ENCODE results near the gene GALNT10.
"Not testable (repeated sequence)": the region's sequence is repeated elsewhere in the genome, so short reads cannot be mapped to it uniquely, and the experiment has no call there.

Gene GALNT10

DNA sequence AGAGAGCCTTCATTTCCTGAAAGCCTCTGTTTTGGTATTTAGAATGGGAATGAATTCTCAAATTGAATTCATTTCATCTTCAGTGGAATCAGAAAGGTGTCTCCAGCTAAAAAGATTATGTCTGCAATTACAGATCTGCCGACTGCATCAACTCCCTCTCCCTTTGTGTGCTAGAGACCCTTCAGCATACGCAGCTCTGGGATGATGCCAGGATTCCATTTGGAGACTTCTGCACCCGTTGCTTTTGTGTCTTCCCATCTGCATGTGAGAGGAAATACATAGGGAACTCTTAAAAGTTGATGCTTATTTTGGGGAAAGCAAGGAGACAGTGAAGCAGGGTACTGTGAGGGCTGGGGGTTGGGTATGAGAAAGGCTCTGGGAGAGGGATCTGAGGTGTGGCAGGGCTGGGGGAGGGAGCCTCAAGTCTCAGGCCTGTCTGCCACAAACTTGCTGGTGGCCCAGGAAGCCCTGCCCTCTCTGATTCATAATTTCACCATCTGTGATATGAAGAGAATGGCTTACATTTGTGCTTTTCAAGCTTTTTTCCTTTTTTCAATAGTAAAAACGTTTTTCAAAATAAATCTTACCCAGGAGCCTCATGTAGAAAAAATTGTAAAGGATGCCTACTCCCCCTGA lies 165.6 kb downstream of the GALNT10 start:
- no peak for DNase-seq (ENCODE audit: low spot score)

DNA sequence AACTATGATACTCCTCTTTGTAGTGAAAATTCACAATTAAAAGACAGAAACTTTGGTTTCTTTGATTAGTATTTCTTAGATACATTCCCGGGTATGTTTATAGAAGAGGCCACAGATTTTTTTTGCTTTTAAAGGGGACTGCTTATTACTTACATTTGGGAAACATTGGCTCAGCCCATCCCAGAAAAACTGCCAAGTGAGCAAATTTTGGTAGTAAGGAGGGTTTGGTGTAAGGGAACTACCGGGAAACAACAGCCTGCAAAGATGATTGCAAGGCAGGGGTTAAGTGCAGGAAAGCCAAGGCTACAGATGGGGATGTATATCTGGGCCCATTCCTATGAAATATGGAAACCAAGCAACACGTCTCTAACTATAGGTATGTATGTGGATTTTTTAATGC lies 166.4 kb downstream of the GALNT10 start:
- no peak for DNase-seq (ENCODE audit: low spot score)

GRCh38 chr5:154358516-154359220 lies 168.1 kb downstream of the GALNT10 start:
- DNase-seq (ENCODE audit: low spot score): no peak

DNA sequence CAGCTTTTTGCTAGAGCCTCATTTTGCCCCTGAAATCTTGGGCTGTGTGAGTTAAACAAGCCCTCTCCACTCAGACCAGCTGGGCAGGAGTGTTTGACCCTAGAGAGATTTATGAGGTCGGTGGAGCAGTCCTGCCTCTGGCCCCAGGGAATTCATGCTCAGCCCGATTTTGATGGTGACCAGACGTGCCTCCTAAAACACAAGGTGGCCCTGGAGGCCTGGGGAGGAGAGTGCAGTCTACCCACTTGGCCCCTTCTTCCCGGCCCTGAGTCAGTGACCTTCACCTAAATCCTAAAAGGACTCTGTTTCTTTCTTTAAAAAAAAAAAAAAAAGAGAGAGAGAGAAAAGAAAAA lies 168.7 kb downstream of the GALNT10 start:
- no peak for DNase-seq (ENCODE audit: low spot score)

- DNase-seq (ENCODE audit: low spot score): not testable (repeated sequence)
Observed at GRCh38 chr5:154360241-154360640, 169.7 kb downstream of the GALNT10 start.

GRCh38 chr5:154363411-154363810 lies 172.9 kb downstream of the GALNT10 start:
- DNase-seq (ENCODE audit: low spot score): no peak

- no peak for DNase-seq (ENCODE audit: low spot score)
Observed at GRCh38 chr5:154364771-154365170, 174.2 kb downstream of the GALNT10 start.

GRCh38 chr5:154365823-154366222 lies 175.3 kb downstream of the GALNT10 start:
- DNase-seq (ENCODE audit: low spot score): no peak

DNA sequence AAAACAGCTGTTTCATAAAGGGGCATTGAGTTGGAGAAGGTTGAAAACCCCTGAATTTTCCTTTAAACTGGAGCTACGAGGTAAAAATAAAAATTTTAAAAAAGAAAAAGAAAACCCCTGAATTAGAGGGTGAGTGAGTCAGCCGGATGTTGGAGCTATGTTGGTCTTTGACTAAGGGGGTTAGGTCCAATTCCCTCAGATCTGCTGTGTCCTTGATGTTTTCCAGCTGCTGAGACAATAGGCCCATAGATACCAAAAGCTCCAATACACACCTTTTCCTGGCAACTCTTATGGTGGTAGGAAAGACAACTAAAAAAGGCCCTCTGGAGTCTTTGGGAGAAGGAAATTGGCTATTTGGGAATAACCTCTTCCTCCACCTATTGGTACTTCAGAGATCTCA lies 175.8 kb downstream of the GALNT10 start:
- DNase-seq (ENCODE audit: low spot score): no peak

GRCh38 chr5:154367101-154367500 lies 176.6 kb downstream of the GALNT10 start:
- no peak for DNase-seq (ENCODE audit: low spot score)

GRCh38 chr5:154368041-154368800 lies 177.7 kb downstream of the GALNT10 start:
- DNase-seq (ENCODE audit: low spot score): no peak

- DNase-seq (ENCODE audit: low spot score): no peak
Observed at GRCh38 chr5:154369682-154370081, 179.1 kb downstream of the GALNT10 start.

DNA sequence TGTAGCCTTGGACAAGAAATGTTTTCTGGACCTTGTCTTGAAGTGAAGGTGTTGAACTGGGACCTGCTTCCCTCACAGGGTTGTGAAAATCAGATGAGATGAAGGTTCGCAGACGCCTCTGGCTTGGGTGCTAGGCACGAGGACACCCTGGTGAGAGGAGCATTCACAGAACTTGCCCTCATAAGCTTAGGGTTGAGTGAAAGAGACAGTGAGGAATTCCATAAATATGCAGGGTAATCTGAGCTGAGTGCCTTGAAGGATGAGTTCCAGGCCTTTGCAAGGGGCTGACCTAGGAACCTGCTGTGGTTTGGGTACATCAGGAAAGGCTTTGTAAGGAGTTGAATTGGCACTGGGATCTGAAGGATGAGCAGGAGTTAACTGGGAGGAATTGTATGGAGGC lies 179.6 kb downstream of the GALNT10 start:
- DNase-seq (ENCODE audit: low spot score): no peak

GRCh38 chr5:154370813-154371212 lies 180.3 kb downstream of the GALNT10 start:
- peak; percentile 72 for DNase-seq (ENCODE audit: low spot score)

DNA sequence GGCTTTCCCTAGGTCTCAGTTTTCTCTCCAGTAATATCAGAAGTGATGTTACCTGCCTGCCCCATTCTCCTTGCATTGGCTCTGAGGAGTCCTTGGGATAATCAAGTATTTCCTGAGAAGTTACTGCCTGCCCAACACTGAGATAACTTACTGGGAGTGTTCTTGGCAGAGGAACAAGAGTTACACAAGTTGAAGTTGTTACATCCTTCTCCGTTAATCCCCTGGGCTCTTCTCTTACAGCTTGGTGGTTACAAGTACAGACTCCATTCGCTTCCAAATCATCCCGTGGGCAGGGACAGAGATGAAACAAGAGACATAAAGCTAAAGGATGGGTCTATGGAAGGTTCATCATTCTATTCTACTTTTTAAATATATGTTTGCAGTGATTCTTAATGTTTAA lies 181.2 kb downstream of the GALNT10 start:
- peak; percentile 56 for DNase-seq (ENCODE audit: low spot score)

DNA sequence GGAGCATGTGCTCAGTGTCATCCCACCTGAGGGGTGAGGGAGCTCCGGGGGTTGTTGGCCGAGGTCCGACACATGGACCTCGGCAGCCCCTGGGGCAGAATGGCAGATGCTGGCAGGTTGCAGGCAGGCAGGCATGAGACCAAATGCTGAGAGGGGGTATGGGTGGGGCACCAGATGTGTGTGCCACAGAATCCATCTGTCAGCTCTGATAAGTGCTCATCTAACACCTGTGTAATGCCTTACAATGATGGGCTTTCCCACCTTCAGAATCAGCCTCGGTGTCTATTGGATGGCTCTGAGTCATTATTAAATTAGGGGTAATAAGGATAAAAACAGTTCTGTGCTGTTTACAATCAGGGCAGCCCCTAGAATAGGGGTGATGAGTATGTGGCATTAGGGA lies 182.1 kb downstream of the GALNT10 start:
- peak; percentile 69 for DNase-seq (ENCODE audit: low spot score)

- peak; percentile 39 for DNase-seq (ENCODE audit: low spot score)
Observed at GRCh38 chr5:154373326-154373725, 182.8 kb downstream of the GALNT10 start.

GRCh38 chr5:154373729-154374179 lies 183.2 kb downstream of the GALNT10 start:
- peak; percentile 76 for DNase-seq (ENCODE audit: low spot score)

- no peak for DNase-seq (ENCODE audit: low spot score)
Observed at GRCh38 chr5:154374264-154374663, 183.7 kb downstream of the GALNT10 start.

DNA sequence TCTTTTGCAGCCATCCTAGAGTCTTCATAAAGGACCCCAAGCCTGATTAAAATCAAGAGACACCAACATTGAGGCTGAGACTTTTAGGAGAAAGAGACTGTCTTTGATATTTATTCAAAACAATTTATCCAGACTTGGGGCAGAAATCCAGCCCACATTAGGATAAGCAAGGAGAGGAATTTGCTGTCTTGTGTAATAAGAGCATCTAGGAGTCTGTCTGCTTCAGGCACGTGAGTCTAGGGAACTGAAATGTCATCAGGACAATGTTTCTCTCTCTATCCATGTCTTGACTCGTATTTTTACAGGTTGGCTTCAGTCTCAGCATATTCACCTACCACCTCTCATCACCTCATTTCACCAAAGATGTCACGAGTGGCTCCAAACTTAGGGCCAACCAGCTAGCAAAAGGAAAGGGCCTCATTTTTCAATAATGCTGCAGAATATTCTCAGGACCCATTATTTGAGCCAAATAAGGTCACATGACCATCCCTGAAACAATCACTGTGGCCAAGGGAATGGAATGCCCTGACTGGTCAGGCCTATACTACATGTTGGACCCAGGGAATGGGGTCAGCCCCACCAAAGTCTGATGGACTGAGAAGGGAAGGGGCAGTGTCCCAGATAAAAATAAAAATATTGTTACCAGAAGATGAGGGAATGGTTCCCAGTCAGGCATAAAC lies 184.9 kb downstream of the GALNT10 start:
- no peak for DNase-seq (ENCODE audit: low spot score)

- no peak for DNase-seq (ENCODE audit: low spot score)
Observed at GRCh38 chr5:154376481-154376880, 185.9 kb downstream of the GALNT10 start.

GRCh38 chr5:154377754-154378533 lies 187.4 kb downstream of the GALNT10 start:
- DNase-seq (ENCODE audit: low spot score): no peak

Data from hematopoietic multipotent progenitor cell treated with erythropoietin and hydrocortisone succinate and interleukin-3 and kit ligand, for 15 days (in vitro differentiated cells).